Measurements from ENCODE around the gene PTPRN2.

DNA sequence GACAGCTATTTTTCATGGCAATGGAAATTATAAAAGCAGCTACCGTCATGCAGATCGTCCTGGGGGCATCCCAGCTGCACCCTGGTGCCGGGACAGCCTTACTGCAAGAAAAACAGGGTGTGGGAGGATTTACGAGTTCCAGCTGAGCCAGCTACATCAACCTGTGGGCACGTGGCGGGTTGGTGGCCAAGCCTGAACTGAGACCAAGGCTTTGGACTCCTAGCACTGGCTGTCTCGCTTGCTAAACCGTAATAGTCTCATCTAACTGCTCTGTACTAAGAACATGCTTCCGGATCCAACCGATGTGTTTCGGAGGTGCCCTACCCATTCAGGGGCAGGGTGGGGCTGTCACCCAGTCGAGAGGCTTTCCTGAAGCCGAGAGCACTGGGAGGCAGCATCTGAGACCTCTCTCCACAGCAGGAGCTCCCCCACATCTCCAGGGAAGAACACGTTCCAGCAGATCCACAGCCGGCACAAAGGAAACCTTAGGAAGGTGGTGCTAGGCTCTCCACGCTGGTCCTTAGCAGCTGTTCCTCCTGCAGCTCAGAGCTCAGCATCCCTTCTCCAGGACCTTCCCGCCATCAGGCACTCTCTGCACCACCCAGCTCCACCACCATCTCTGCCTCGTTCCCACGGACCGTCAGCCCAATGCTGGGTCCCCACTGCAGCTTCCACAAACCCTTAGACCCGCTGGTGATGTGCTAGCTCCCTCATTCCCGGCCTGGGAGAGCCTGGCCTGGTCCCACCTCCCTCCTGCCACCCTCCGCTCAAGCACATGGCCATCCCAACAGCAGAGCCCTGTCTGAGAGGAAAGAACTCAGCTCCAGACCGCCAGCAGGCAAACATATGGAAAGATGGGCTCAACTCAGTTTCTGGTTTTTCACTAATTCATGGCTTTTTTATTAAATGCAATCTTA, 158.5 kb downstream of the PTPRN2 start:
- TF ChIP-seq, protein P1, sequence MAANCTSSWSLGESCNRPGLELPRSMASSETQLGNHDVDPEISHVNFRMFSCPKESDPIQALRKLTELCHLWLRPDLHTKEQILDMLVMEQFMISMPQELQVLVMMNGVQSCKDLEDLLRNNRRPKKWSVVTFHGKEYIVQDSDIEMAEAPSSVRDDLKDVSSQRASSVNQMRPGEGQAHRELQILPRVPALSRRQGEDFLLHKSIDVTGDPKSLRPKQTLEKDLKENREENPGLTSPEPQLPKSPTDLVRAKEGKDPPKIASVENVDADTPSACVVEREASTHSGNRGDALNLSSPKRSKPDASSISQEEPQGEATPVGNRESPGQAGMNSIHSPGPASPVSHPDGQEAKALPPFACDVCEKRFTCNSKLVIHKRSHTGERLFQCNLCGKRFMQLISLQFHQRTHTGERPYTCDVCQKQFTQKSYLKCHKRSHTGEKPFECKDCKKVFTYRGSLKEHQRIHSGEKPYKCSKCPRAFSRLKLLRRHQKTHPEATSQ (CRISPR knock-in tag; IDR thresholded peaks at IDR 0.05; ENCODE audit: borderline replicate concordance) = no peak
- TF ChIP-seq TAF1 (CRISPR knock-in tag; IDR thresholded peaks at IDR 0.05) = no peak
